AG09309 (cell line): Measurements from ENCODE around the gene POMT2.

Experiments used
- DNase-seq: peaks from one replicate; pipeline ENCODE4 v3.0.0-alpha.2; 2010; ENCODE audit warnings: low read depth
- H3K4me3 ChIP-seq: 2 replicates; pipeline ENCODE4 v1.5.1; 2011; ENCODE audit warnings: mild to moderate bottlenecking, low read depth, low read length, moderate library complexity; ENCODE audit not compliant: control insufficient read depth
- CTCF ChIP-seq: IDR thresholded peaks from 2 replicates; pipeline ENCODE4 v1.5.1; 2011; ENCODE audit warnings: mild to moderate bottlenecking, low read depth, low read length, inconsistent platforms; ENCODE audit not compliant: insufficient read depth, control insufficient read depth; ENCODE audit errors: missing control alignments

Gene POMT2

GRCh38 chr14:77253333-77254190, 67.1 kb downstream of the POMT2 start:
- no peak overlapping the region for H3K4me3 ChIP-seq
- no peak for DNase-seq

GRCh38 chr14:77251870-77252269, 68.8 kb downstream of the POMT2 start:
- DNase-seq = no peak
- no peak for TF ChIP-seq CTCF
- no peak overlapping the region for H3K4me3 ChIP-seq

More at GRCh38 chr14:77253333-77254190, 67.1 kb downstream of the POMT2 start:
- no peak for TF ChIP-seq CTCF

- no peak for DNase-seq
- no peak for TF ChIP-seq CTCF
- H3K4me3 ChIP-seq = no peak overlapping the region
These were observed 69.8 kb downstream of the POMT2 start for GRCh38 chr14:77250927-77251326.

GRCh38 chr14:77249286-77249685, 71.4 kb downstream of the POMT2 start:
- TF ChIP-seq CTCF = no peak
- H3K4me3 ChIP-seq = no peak overlapping the region
- DNase-seq = no peak

GRCh38 chr14:77248666-77249065, 72.0 kb downstream of the POMT2 start:
- DNase-seq = no peak
- no peak overlapping the region for H3K4me3 ChIP-seq
- TF ChIP-seq CTCF = no peak

- TF ChIP-seq CTCF = no peak
- DNase-seq = no peak
- no peak overlapping the region for H3K4me3 ChIP-seq
These were observed 73.9 kb downstream of the POMT2 start for GRCh38 chr14:77246784-77247183.
